ENCODE measurements around the gene PDGFA. TPM values are rescaled to one million over a fixed set of nuclear protein-coding genes. Genes with fewer than 3 reads are reported as not detected.
A peak's percentile ranks its signal among the peaks of the same experiment; 100 is the strongest.

Gene PDGFA
- total and polyA plus RNA-seq, 8 donors = 25.9 to 69.4 (median 36.3) TPM

- no peak for TF ChIP-seq CTCF (IDR thresholded peaks at IDR 0.05)
- Histone ChIP-seq H3K9me3 (no peaks in the 10 kb centered on the region), H3K4me3 (no peak overlapping the region), H3K27me3 (no peaks in the 10 kb centered on the region), H3K36me3 (peaks cover 0 to 29% of the 10 kb centered on the region in 2 donors), H3K4me1 (no peaks in the 10 kb centered on the region), H3K27ac (no peak overlapping the region)
- ATAC-seq (no peak), DNase-seq (peak in 2 of 4 donors; percentile 30 to 71)
- intact Hi-C loops (cut with DNase I) = no loop called here
Measured at GRCh38 chr7:494259-494687, 25.4 kb downstream of the PDGFA start.

DNA sequence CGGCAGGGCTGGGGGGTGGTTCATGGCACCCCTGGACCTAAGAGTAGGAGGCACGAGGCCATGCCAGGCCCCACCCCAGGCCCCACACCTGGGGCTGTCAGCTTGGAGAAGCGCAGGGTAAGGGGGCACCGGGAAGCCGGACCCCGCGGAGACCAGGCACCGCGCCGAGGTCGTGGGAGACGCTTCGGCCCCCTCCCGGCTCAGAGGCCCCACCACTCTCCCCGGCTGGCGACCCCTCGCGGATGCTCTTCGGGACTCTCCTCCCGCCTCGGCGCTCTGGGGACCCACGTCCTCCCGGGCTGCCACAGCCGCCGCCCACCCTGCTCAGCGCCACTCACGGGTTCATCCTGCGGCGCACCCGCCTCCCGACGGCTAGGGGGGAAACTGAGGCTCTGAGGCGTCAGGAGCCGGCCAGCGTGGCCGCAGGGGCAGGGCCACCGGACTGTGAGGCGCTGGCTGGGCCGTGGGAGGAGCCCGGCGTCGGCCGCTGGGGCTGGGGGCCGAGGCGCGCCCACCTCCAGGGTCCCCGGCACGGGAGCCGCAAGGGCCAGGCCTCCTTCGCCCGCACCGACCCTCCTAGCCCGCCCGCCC lies 25.9 kb downstream of the PDGFA start:
- H3K9me3 ChIP-seq = no peaks in the 10 kb centered on the region
- ATAC-seq (no peak), DNase-seq (peak in 2 of 4 donors; percentile 22 to 77)
- no peaks in the 10 kb centered on the region for H3K4me1 ChIP-seq
- TF ChIP-seq CTCF (IDR thresholded peaks at IDR 0.05) = no peak
- H3K27me3 ChIP-seq = no peaks in the 10 kb centered on the region
- H3K27ac ChIP-seq = no peak overlapping the region
- H3K4me3 ChIP-seq = no peak overlapping the region
- peaks cover 0 to 24% of the 10 kb centered on the region in 2 donors for H3K36me3 ChIP-seq
- intact Hi-C loops (cut with DNase I) = no loop called here

DNA sequence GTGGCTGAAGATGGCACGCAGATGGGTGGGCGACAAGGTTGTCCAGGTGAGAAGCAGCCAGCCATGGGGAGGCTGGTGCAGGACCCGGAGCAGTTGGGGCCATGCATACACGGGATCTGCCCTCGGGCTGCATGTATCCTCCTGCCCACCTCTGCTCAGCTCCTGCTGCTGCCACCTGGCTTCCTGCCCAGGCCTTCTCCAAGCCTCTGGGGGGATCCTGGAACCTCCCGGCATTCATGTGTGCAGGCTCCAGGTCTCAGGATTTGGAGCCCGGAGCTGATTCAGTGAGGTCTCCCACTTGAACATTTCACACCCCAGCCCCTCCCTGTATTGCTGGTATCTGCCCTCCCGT lies 27.0 kb downstream of the PDGFA start:
- no peaks in the 10 kb centered on the region for H3K27me3 ChIP-seq
- no peaks in the 10 kb centered on the region for H3K9me3 ChIP-seq
- no peak overlapping the region for H3K27ac ChIP-seq
- H3K36me3 ChIP-seq = peaks cover 0 to 13% of the 10 kb centered on the region in 2 donors
- peak in 1 of 4 donors; percentile 50 for DNase-seq
- intact Hi-C loops (cut with DNase I) = no loop called here
- TF ChIP-seq CTCF (IDR thresholded peaks at IDR 0.05) = no peak
- H3K4me1 ChIP-seq = no peaks in the 10 kb centered on the region
- ATAC-seq = no peak
- no peak overlapping the region for H3K4me3 ChIP-seq

DNA sequence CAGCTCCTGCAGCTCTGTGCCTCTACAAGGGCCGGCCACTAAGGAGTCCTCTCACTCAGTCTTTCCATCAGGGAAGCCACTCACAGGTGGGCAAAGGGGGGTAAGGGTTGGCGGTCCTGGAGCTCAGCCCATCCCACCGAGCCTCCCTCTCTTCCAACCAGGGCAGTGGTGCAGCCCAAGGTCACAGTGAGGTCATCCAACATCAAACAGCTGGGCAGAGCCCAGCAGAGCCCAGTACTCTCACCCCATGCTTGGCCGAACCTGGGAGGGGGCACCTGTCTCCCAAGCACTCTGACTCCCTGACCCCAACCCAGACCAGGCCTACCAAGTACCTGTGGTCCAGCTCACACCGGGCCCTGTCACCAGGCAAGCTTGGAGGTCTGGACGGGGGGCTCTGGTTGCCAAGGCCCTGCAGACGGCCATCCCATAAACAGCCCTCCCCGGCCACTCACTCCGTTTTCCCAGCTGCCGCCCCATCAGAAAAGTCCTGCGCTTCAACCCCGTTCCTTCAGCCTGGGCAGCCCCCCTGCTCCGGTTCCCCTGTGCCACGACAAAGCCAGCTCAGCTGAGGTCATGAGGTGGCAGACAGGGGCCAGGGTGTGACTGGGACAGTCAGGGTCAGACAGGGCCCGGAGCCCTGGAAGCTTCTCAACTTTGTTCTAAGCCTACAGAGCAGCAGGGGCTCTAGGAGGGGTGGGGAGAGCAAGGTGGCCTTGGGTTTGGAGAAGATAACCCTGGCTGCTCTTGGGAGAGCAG lies 27.5 kb downstream of the PDGFA start:
- no peaks in the 10 kb centered on the region for H3K9me3 ChIP-seq
- ATAC-seq (no peak), DNase-seq (peak in 2 of 4 donors; percentile 20 to 41)
- intact Hi-C loops (cut with DNase I) = no loop called here
- TF ChIP-seq CTCF (IDR thresholded peaks at IDR 0.05) = no peak
- no peak overlapping the region for H3K27ac ChIP-seq
- no peaks in the 10 kb centered on the region for H3K27me3 ChIP-seq
- H3K36me3 ChIP-seq = peaks cover 0 to 8% of the 10 kb centered on the region in 2 donors
- H3K4me1 ChIP-seq = no peaks in the 10 kb centered on the region
- no peak overlapping the region for H3K4me3 ChIP-seq

DNA sequence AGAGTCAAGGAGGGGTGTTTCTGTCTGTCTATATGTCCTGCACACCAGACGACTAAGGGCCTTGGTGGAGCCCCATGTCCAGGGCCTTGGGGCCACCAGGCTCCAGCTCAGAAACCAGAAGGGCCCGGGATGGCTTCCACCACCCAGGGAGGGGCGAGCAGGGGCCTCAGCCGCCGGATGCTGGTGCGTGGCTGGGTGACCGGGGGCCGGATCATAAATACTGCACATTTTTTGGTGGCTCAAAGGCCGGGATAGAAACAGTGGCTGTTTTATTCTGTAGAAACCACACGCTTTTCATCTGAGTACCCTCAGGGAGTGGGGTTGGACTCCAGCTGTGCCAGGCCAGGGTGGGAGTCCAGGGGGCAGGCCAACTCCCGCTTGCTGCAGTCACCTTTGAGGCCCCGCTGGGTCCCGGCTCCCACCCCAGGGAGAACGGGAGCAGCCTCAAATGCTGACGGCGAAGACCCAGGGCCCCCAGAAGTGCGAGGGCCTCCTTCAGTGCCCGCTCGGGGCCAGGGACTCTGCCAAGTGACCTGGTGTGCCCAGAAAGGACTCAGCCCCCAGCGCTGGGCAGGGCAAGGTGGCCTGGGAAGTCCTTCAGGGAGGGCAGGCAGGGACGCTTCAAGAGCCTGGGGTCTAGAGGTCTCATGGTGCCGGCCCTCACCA lies 28.2 kb downstream of the PDGFA start:
- intact Hi-C loops (cut with DNase I) = no loop called here
- DNase-seq = peak in 2 of 4 donors; percentile 20 to 65
- TF ChIP-seq CTCF (IDR thresholded peaks at IDR 0.05) = no peak
- no peaks in the 10 kb centered on the region for H3K4me1 ChIP-seq
- no peak overlapping the region for H3K4me3 ChIP-seq
- H3K27me3 ChIP-seq = no peaks in the 10 kb centered on the region
- no peak overlapping the region for H3K27ac ChIP-seq
- peaks cover 0 to under 1% of the 10 kb centered on the region in 2 donors for H3K36me3 ChIP-seq
- no peaks in the 10 kb centered on the region for H3K9me3 ChIP-seq
- ATAC-seq = no peak
